ENCODE results near the gene LHFPL6. TPM values are rescaled to one million over a fixed set of nuclear protein-coding genes. Genes with fewer than 3 reads are reported as not detected.

LHFPL6 gene
- polyA plus RNA-seq, 2 of the 4 experiments (the other 2 are of a cell fraction): 1.7 to 5.4 TPM

GRCh38 chr13:39490136-39490535, 112.9 kb downstream of the LHFPL6 start (continued):
- TF ChIP-seq KDM5A (IDR thresholded peaks at IDR 0.05) (no peak), HMGXB4 (CRISPR knock-in tag; IDR thresholded peaks at IDR 0.05; ENCODE audit: borderline replicate concordance) (no peak), RNF2 (IDR thresholded peaks at IDR 0.05; ENCODE audit: borderline replicate concordance, low read depth) (no peak), BHLHE40 (IDR thresholded peaks at IDR 0.05; ENCODE audit: low read depth, low read length) (no peak), CHD4 (IDR thresholded peaks at IDR 0.05; ENCODE audit: borderline replicate concordance) (no peak), FOSB (CRISPR knock-in tag; IDR thresholded peaks at IDR 0.05) (no peak), ZNF302 (CRISPR knock-in tag; IDR thresholded peaks at IDR 0.05) (no peak), BCL3 (IDR thresholded peaks at IDR 0.05) (no peak), CHD2 (IDR thresholded peaks at IDR 0.05; ENCODE audit: low read length, partially characterized antibody) (no peak)

- FAIRE-seq: no peak
- no peak for TF ChIP-seq ESRRA (IDR thresholded peaks at IDR 0.05; ENCODE audit: borderline replicate concordance, low read length)
- no peak for TF ChIP-seq PHF8 (IDR thresholded peaks at IDR 0.05; ENCODE audit: borderline replicate concordance, low read depth)
- no peak for TF ChIP-seq FOXS1 (CRISPR knock-in tag; IDR thresholded peaks at IDR 0.05)
- no peak for TF ChIP-seq ZSCAN20 (CRISPR knock-in tag; IDR thresholded peaks at IDR 0.05)
- no peak for TF ChIP-seq CBX8 (IDR thresholded peaks at IDR 0.05)
- TF ChIP-seq BHLHE40 (IDR thresholded peaks at IDR 0.05; ENCODE audit: low read depth, low read length): no peak
- TF ChIP-seq FOSB (CRISPR knock-in tag; IDR thresholded peaks at IDR 0.05): no peak
- Histone ChIP-seq H3K9me3 (no peaks in the 10 kb centered on the region), H3K27ac (no peak overlapping the region), H3K4me3 (no peak overlapping the region), H3K4me2 (no peak overlapping the region), H3K4me1 (no peaks in the 10 kb centered on the region)
- POLR2A ChIA-PET: no interaction called here
- no peak for DNase-seq (ENCODE audit: low read depth in 1 of 2, low spot score in 1 of 2)
- CTCF ChIA-PET: no interaction called here
- no peak for ATAC-seq
These were observed 116.2 kb downstream of the LHFPL6 start for GRCh38 chr13:39486758-39487157.

- no peak for ATAC-seq
- H3K4me1 ChIP-seq: no peaks in the 10 kb centered on the region
- ChIA-PET POLR2A (no interaction called here), CTCF (no interaction called here)
- no peak overlapping the region for H3K27ac ChIP-seq
- FAIRE-seq: no peak
- no peak overlapping the region for H3K4me3 ChIP-seq
- H3K4me2 ChIP-seq: no peak overlapping the region
- TF ChIP-seq RAD21 (conservative IDR thresholded peaks at IDR 0.05 in 1 of 2, IDR thresholded peaks at IDR 0.05 in 1 of 2): no peak
- no peak for TF ChIP-seq NR3C1 (IDR thresholded peaks at IDR 0.05)
- TF ChIP-seq CEBPB (IDR thresholded peaks at IDR 0.05): no peak
- no peak for TF ChIP-seq EP300 (IDR thresholded peaks at IDR 0.05)
- no peak for TF ChIP-seq HOXA7 (CRISPR knock-in tag; IDR thresholded peaks at IDR 0.05)
- TF ChIP-seq MAFK (IDR thresholded peaks at IDR 0.05; ENCODE audit: partially characterized antibody): no peak
- TF ChIP-seq HDAC2 (IDR thresholded peaks at IDR 0.05): no peak
- no peak for TF ChIP-seq ELK1 (IDR thresholded peaks at IDR 0.05; ENCODE audit: low read depth, low read length)
- TF ChIP-seq RCOR1 (IDR thresholded peaks at IDR 0.05; ENCODE audit: low read depth, low read length): no peak
- no peak for TF ChIP-seq TFCP2L1 (CRISPR knock-in tag; IDR thresholded peaks at IDR 0.05)
- no peak for TF ChIP-seq FOSB (CRISPR knock-in tag; IDR thresholded peaks at IDR 0.05)
- no peak for TF ChIP-seq MAX (IDR thresholded peaks at IDR 0.05)
- DNase-seq (ENCODE audit: low read depth in 1 of 2, low spot score in 1 of 2): no peak
- H3K9me3 ChIP-seq: no peaks in the 10 kb centered on the region
These were observed 117.7 kb downstream of the LHFPL6 start for GRCh38 chr13:39485314-39485700.
